ENCODE results near the gene RFX2. TPM values are rescaled to one million over a fixed set of nuclear protein-coding genes. Genes with fewer than 3 reads are reported as not detected.
"Not testable (repeated sequence)": the region's sequence is repeated elsewhere in the genome, so short reads cannot be mapped to it uniquely, and the experiment has no call there.

RFX2 gene
- total RNA-seq, 1 experiment from 2014 or later = 2.9 TPM

- Histone ChIP-seq H3K36me3 (replicated peaks; ENCODE audit: control insufficient read depth, insufficient read depth, low read length) (no peaks in the 10 kb centered on the region), H3K4me3 (ENCODE audit: insufficient read depth, low read depth, low read length) (no peak overlapping the region), H3K27me3 (ENCODE audit: control insufficient read depth, insufficient read depth, low read length) (no peaks in the 10 kb centered on the region; the same call in 1 of the 2 replicates)
- DNase-seq = no peak
These were observed 35.4 kb downstream of the RFX2 start for GRCh38 chr19:6074709-6075403.

DNA sequence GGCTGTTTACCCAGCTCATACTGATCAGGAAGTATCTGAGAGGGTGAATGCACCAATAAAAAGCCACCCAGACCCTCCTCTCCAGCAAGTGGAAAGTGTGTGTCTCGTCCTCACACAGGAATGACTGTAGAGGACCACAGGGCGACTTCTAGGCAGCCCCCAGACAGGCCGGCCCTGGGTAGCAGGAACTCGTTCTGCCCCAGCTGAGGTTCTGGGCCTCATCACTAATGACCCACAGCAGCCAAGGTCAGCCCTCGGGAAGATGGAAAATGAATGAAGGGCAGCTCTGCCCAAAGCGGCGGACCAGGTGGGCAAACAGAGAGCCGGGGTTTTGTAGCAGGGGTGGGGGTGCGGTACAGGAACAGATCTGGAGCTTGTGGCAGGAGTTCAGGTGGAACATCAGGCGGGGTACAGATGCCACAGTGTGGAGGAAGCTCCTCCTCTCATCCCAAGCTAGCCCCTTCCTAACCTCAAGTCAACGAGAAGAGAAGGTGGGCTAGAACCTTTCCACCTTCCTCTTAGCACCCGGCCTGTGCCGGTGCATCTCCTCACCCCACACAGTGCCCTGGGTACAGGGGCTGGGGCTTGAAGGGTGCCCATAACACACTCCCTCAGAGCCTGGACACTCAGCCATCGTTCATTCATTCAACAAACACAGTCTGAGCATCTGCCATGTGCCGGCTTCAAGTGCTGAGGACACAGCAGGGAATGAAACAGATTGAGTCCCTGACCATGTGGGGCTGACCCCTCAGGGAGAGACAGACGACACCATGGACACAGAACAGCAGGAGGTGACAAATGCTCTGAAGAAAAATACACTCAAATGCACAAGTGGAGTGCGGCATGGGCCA lies 36.2 kb downstream of the RFX2 start:
- Histone ChIP-seq H3K27me3 (ENCODE audit: control insufficient read depth, insufficient read depth, low read length) (no peaks in the 10 kb centered on the region; the same call in 1 of the 2 replicates), H3K36me3 (replicated peaks; ENCODE audit: control insufficient read depth, insufficient read depth, low read length) (no peaks in the 10 kb centered on the region), H3K4me3 (ENCODE audit: insufficient read depth, low read depth, low read length) (no peak overlapping the region)
- DNase-seq = peak; percentile 3

DNA sequence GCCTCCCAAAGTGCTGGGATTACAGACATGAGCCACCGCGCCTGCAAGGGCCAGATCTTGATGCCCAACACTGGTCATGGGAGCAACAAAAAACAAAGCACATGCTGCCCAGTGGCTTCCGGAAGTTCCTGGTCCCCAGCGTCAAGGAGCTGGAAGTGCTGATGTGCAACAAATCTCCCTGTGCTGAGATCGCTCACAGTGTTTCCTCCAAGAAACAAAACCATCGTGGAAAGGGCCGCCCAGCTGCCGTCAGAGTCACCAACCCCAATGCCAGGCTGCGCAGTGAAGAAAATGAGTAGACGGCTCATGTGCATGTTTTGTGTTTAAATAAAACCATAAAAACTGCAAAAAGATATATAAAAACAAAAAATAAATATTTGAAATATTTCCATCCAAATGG lies 37.1 kb downstream of the RFX2 start:
- H3K4me3 ChIP-seq (ENCODE audit: insufficient read depth, low read depth, low read length); H3K27me3 ChIP-seq (ENCODE audit: control insufficient read depth, insufficient read depth, low read length); DNase-seq; H3K36me3 ChIP-seq (replicated peaks; ENCODE audit: control insufficient read depth, insufficient read depth, low read length): not testable (repeated sequence)

GRCh38 chr19:6071875-6072274 lies 38.4 kb downstream of the RFX2 start:
- DNase-seq = peak; percentile 3
- no peaks in the 10 kb centered on the region; the same call in 1 of the 2 replicates for H3K27me3 ChIP-seq (ENCODE audit: control insufficient read depth, insufficient read depth, low read length)
- no peak overlapping the region for H3K4me3 ChIP-seq (ENCODE audit: insufficient read depth, low read depth, low read length)
- H3K36me3 ChIP-seq (replicated peaks; ENCODE audit: control insufficient read depth, insufficient read depth, low read length) = no peaks in the 10 kb centered on the region

DNA sequence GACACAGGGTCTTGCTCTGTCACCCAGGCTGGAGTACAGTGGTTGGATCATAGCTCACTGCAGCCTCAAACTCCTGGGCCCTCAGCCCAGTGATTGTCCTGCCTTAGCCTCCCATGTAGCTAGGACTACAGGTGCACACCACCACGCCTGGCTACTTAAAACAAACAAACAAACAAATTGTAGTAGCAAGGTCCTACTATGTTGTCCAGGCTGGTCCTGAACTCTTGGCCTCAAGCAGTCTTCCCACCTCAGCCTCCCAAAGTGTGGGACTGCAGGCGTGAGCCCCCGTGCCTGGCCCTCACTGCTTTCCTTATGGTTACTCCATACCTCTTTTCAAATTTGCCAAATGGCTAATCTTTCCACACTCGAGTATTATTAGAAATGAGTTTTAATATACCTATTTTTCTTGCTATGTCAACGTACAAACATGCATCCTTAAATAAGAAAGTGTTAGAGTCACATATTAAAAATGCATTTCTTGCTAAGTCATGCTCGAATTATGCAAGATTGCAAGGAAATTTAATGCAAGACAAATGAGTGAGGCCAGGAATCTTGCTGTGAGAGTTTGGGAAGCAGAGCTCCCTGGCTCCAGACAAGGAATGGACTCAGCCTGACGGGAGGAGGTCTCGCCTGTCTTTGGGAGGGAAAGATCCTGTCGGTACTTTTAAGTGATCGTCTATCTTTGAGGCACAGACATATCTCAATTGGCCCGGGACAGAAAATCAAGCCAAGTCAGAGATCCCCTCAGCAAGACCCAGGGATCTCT lies 39.4 kb downstream of the RFX2 start:
- Histone ChIP-seq H3K27me3 (ENCODE audit: control insufficient read depth, insufficient read depth, low read length) (no peaks in the 10 kb centered on the region; the same call in 1 of the 2 replicates), H3K36me3 (replicated peaks; ENCODE audit: control insufficient read depth, insufficient read depth, low read length) (no peaks in the 10 kb centered on the region), H3K4me3 (ENCODE audit: insufficient read depth, low read depth, low read length) (no peak overlapping the region)
- DNase-seq = peak; percentile 24

- DNase-seq = no peak
These were observed 40.1 kb downstream of the RFX2 start for GRCh38 chr19:6070207-6070681.

DNA sequence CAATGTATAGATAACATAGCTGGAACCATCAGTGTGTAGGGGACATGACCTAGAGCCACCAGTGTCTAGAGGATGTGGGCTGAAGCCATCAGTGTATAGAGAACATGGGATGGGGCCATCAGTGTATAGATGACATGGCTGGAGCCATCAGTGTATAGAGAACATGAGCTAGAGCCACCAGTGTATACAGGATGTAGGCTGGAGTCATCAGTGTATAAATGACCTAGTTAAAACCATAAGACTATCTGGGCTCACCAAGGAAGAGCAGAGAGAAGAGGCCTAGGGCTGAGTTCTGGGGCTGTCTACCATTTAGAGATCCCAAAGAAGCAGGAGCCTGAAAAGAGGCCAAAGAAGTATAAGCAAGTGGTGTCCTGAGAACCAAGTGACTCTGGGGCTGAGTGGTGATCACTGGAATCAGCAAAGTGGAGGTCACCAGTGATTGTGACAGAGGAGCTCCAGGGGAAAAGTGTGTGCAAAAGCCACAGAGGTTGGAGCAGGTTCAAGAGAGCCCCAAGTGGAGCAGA lies 41.0 kb downstream of the RFX2 start:
- Histone ChIP-seq H3K36me3 (replicated peaks; ENCODE audit: control insufficient read depth, insufficient read depth, low read length) (no peaks in the 10 kb centered on the region), H3K27me3 (ENCODE audit: control insufficient read depth, insufficient read depth, low read length) (no peaks in the 10 kb centered on the region), H3K4me3 (ENCODE audit: insufficient read depth, low read depth, low read length) (no peak overlapping the region)
- DNase-seq = no peak

More at GRCh38 chr19:6070207-6070681, 40.1 kb downstream of the RFX2 start:
- Histone ChIP-seq H3K4me3 (ENCODE audit: insufficient read depth, low read depth, low read length) (no peak overlapping the region), H3K36me3 (replicated peaks; ENCODE audit: control insufficient read depth, insufficient read depth, low read length) (no peaks in the 10 kb centered on the region), H3K27me3 (ENCODE audit: control insufficient read depth, insufficient read depth, low read length) (no peaks in the 10 kb centered on the region; the same call in 1 of the 2 replicates)

GRCh38 chr19:6068711-6069110 lies 41.6 kb downstream of the RFX2 start:
- H3K4me3 ChIP-seq (ENCODE audit: insufficient read depth, low read depth, low read length) = no peak overlapping the region
- peak; percentile 3 for DNase-seq

GRCh38 chr19:6067975-6068374 lies 42.3 kb downstream of the RFX2 start:
- no peaks in the 10 kb centered on the region for H3K27me3 ChIP-seq (ENCODE audit: control insufficient read depth, insufficient read depth, low read length)
- peak; percentile 2 for DNase-seq
- H3K4me3 ChIP-seq (ENCODE audit: insufficient read depth, low read depth, low read length) = no peak overlapping the region
- H3K36me3 ChIP-seq (replicated peaks; ENCODE audit: control insufficient read depth, insufficient read depth, low read length) = no peaks in the 10 kb centered on the region

More at GRCh38 chr19:6068711-6069110, 41.6 kb downstream of the RFX2 start:
- no peaks in the 10 kb centered on the region for H3K36me3 ChIP-seq (replicated peaks; ENCODE audit: control insufficient read depth, insufficient read depth, low read length)
- H3K27me3 ChIP-seq (ENCODE audit: control insufficient read depth, insufficient read depth, low read length) = no peaks in the 10 kb centered on the region

DNA sequence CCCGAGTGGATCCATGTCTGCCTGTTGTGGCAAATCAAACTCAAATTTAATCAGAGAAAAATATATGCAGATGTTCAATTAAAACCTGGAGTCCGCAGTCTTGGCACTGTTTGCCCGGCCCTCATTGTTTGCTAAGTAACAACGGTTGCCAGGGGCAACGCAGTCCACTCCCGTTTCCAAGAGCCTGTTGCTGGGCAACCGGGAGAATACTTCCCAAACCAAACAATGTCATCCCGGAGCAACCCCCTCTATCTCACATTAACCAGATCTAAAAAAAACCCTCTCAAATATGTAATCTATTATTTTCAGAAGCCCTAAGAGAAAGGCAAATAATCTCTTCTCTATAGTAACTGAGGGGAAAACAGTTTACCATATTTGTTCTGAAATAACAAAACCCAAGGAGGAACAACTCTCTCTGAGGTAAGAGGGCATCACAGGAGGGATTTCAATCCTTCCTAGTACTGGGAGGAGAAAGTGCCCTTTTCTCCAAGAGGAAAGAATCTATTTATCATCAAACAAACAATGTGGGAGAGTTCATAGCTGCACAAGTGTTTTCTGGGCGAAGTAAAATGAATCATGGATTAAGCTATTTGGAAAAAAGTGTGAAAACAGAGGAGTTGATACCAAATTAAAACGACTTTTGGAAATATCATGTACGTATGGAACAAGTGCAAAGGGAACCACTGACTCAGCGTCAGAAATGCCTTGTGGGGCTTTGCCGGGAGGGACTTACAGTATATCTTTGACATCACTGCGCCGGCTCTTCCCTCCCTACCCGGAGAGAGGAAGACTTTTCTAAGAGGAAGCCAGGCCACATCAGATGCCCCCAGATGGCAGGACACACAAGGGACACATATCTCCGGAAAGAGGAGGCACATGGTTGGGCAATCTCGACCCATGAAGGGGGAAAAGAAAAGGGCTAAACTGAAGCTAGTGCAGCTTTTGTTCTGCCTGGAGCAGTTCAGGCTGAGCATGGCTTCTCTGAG lies 43.3 kb downstream of the RFX2 start:
- Histone ChIP-seq H3K4me3 (ENCODE audit: insufficient read depth, low read depth, low read length) (no peak overlapping the region), H3K36me3 (replicated peaks; ENCODE audit: control insufficient read depth, insufficient read depth, low read length) (no peaks in the 10 kb centered on the region), H3K27me3 (ENCODE audit: control insufficient read depth, insufficient read depth, low read length) (peaks cover 2% of the 10 kb centered on the region; the same call in 1 of the 2 replicates)
- DNase-seq = peak; percentile 90

GRCh38 chr19:6065685-6066374 lies 44.5 kb downstream of the RFX2 start:
- peaks cover 2% of the 10 kb centered on the region; the same call in 1 of the 2 replicates for H3K27me3 ChIP-seq (ENCODE audit: control insufficient read depth, insufficient read depth, low read length)
- peak; percentile 73 for DNase-seq
- no peak overlapping the region for H3K4me3 ChIP-seq (ENCODE audit: insufficient read depth, low read depth, low read length)
- no peaks in the 10 kb centered on the region for H3K36me3 ChIP-seq (replicated peaks; ENCODE audit: control insufficient read depth, insufficient read depth, low read length)

- no peaks in the 10 kb centered on the region for H3K36me3 ChIP-seq (replicated peaks; ENCODE audit: control insufficient read depth, insufficient read depth, low read length)
- DNase-seq = peak; percentile 31
- H3K27me3 ChIP-seq (ENCODE audit: control insufficient read depth, insufficient read depth, low read length) = peaks cover 5% of the 10 kb centered on the region; the same call in 1 of the 2 replicates
- H3K4me3 ChIP-seq (ENCODE audit: insufficient read depth, low read depth, low read length) = no peak overlapping the region
These were observed 45.8 kb downstream of the RFX2 start for GRCh38 chr19:6064336-6065073.
